ENCODE measurements around the gene PRKAG2.

DNA sequence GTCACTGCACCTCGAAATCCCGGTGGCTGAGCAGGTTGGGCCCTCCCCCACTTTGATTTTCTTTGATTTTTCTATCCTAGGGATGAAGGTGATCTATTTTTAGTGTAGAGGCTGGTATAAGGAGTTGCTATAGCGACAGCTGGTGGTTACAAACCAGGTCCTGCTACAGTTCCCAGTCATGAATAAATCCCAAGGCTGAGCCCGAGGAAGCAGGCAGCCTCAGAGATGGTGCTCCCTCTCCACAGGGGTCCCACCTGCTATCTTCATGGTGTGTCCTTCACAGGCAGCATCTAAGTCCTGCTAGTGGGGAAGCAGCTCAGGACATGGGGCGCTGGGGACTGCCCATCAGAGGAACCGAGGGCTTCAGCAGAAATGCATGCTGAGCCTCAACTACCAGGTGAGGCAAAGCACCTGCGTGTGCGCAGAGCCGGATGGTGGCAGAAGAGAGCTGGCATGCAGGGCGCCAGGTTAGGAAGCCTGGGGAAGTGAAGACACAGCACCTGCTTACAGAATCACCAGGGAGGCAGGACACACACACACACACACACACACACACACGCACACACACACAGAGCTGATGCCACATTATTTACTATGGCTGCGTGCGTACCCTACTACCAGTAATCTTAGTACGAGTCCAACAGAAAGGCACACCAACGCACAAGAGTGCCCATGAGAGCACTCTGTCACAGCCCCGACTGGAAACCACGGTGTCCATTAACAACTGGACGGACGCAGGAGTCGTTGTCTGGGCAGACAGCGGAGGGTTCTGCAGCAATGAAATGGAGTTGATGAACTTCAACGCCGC, 150.9 kb downstream of the PRKAG2 start:
- no peak for TF ChIP-seq POLR2A (IDR thresholded peaks at IDR 0.05)
- TF ChIP-seq, protein P1, sequence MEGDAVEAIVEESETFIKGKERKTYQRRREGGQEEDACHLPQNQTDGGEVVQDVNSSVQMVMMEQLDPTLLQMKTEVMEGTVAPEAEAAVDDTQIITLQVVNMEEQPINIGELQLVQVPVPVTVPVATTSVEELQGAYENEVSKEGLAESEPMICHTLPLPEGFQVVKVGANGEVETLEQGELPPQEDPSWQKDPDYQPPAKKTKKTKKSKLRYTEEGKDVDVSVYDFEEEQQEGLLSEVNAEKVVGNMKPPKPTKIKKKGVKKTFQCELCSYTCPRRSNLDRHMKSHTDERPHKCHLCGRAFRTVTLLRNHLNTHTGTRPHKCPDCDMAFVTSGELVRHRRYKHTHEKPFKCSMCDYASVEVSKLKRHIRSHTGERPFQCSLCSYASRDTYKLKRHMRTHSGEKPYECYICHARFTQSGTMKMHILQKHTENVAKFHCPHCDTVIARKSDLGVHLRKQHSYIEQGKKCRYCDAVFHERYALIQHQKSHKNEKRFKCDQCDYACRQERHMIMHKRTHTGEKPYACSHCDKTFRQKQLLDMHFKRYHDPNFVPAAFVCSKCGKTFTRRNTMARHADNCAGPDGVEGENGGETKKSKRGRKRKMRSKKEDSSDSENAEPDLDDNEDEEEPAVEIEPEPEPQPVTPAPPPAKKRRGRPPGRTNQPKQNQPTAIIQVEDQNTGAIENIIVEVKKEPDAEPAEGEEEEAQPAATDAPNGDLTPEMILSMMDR (IDR thresholded peaks at IDR 0.05): no peak

All from Peyer's patch (tissue), 4 donors.